ENCODE results near the gene STK10.

The STK10 gene

DNA sequence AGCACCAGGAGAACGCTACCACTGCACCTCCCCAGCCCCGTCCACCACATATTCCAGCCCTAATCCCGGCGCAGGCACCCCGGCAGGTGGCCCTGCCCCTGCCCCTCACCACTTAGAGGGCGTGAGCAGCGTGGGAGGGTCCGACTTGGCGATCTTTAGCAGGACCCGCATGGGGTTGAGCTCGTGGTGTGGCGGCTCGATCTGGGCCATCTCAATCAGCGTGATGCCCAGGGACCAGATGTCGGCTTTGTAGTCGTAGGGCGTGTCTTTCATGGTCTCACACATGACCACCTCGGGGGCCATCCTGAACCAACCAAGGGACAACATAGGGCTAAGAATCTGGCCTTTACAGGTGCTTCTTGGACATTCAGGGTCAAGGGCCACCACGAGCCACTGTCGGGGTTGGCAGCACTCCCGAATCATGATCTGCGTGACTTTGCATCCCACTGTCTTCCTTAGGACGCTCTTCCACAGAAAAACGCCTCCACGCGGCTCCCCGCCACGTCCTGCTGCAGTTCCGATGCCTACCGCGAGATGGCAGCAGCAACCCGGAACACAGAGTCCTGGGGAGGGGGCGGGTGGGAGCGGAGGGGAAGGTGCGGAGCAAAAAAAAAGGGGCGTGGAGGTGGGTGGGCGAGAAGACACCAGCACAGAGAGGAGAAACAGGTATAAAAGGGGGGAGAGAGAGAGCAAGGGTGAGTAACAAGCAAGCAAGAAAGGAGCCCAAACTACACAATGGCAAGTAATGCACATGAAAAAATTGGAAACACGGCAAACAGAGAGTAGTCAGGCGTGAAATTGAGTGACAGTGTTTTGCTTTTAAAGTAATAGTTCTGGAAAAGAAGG lies 81.3 kb downstream of the STK10 start:
- peak; percentile 36 to 61 (median 56) for DNase-seq

DNA sequence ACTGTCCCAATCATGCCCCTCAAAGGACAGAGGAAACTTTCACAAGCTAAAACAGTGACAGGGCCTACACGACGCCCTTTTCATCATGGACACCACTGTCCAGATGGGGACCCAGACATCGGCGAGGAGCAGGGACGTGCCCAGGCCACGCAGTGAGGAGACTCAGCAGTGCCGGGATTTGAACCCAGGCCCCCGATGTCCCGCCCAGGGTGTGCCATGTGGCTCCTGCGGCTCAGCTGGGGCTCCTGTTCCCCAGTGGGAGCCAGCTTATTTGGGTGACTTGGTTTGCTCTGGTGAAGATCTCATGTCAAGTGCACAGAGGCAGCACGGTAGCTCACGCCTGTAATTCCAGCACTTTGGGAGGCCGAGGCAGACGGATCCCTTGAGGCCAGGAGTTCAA lies 82.2 kb downstream of the STK10 start:
- DNase-seq = no peak

DNA sequence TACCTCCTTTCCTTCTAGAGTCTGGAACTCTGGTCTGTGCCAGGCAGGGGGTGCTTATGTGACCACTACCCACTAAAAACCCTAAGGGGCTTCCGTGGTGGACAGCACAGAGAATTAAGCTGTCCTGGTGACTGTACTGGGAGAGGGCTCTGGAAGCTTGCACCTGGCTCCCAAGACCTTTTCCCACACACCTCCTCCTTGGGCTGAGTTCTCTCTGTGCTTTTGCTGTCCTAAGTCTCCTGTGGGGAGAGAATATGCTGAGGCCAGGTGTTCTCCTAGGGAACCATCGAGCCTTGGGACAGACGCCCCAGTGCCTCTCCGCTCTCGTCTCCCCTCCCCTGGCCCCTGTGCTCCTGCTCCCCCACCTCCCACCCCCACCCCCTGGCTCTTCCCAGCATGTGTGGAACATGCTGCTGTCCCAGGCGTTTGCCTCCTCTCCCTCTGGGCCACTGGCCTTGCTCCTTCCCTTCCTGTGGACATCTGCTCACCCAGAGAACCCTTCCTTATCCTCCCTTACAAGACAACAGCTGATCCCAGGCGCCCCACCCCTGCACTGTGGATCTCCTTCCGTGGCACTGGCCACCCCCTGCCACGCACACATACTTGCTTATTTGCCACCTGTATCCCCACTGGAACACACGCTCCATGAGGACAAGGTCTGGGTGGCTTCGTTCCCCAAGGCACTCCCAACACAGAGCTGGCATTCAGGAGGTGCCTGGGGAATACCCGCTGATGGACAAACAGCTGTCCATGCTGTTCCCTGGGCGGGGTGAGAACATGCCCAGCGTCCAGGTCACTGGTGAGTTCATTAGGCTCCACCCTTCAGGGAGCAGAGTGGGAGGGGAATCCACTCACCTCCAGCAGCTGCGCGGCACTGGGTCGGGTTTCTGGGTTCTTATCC lies 83.0 kb downstream of the STK10 start:
- DNase-seq = no peak

DNA sequence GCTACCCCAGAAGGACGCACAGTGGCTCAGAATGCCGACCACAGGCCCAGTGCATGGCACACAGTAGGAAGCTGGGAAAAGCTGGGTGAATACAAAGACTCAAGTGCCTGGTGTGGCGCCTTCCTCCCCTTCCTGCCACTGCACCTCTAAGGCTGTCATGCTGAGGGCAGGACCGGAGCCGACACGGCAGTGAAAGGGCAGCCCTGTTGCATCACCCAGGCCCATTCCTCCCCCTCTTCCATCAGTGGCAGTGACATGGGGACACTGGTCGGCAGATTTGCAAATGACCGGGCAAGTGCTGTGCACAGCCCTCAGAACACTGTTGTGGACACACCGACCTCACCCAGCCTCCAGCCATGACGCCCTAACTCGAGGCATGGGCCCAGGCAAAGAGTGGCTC lies 84.0 kb downstream of the STK10 start:
- no peak for DNase-seq

DNA sequence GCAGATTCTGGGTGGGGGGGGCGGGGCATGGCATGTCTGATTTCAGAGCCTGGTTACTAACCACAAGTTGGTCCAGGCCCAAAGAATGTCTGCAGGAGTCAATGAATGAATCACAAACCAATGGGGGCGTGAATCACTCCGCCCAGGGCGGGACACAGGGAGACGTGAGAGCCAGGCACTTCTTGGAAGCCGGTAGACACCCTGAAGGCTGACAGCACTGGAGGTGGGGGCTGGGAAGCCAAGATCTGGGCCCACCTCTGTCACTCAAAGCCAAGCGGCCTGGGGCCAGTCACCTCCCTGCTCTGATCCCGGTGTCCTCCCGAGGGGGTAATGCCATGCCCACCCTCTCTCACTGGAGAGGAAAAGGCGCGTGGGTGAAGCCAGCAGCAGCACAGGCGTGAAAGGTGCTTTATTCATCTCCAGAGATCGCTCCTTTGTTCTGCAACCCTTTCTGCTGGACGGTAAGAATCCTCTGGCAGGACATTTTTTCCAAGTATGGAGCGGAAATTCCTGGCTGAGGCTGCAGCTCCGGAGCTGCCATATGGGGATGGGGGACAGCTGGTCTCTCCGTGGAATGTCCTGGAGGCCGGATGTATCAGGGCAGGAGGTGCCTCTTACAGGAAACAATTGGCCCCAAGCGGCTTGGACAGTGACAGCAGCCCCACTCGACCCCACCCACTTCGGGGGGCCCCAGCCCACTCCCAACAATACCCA lies 85.0 kb downstream of the STK10 start:
- DNase-seq = no peak

DNA sequence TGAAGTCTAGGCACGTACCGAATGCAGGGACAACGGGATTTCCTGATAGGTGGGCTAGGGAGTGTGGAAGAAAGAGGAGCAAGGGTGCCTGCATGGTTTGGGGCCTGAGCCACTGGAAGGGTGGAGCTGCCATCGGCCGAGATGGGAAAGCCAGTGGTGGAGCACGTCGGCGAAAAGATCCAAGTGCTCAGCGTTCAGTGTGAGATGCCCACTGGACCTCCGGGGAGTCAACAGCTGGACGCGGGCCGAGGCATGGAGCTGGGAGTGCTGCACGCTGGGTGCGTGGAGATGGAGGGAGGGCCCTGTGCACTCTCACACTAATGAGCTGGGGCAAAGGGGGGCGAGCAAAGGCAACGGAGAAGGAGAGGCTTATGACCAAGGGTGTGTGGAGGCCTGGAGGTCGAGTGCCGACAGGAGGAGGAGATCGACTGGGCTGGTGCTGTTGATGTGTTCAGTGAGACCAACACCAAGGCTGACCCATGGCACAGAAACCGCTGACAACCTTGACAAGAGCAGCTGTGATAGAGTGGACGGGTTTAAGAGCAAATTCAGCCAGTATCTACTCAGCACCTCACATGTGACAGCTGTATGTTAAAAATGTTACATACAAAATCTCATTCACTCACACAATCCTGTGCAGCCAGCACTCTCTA lies 85.7 kb downstream of the STK10 start:
- DNase-seq = no peak

DNA sequence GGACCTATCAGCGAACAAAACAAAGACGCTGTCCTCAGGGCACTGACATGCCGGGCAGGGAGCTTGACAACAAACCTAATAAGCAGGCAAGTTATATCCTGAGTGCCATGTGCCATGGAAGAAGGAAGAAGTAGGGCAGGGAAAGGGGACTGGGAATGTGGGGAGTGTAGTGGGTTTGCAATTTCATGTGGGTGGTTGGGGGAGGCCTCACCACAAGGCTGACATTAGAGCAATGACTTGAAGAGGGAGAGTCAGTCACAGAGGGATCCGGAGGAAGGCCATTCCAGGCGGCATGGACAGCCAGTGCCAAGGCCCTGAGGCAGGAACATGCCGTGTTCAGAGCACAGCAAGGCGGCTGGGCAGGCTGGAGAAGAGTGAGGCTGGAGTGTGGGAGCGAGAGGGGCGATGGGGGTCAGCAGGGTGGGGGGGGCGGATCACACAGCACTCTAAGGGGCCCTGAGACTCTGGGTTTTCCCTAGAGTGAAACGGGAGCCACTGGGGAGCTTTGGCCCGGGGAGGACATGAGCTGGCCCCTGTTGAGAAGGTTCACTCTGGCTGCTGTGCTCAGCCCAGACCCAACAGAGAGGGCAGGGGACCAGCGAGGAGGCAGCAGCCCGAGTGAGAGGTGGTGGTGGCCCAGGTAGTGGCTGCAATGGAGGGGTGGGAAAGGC lies 86.3 kb downstream of the STK10 start:
- DNase-seq = no peak

DNA sequence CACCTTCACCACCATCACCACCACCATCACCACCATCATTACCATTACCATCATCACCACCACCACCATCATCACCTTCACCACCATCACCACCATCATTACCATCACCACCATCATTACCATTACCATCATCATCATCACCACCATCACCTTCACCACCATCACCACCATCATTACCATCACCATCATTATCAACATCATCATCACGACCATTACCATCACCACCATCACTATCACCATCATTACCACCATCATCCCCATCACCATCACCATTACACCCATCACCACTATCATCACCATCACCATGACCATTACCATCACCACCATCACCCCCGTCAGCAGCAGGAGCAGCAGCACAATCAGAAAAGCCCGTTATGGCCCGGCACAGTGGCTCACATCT lies 89.1 kb downstream of the STK10 start:
- DNase-seq = no peak

DNA sequence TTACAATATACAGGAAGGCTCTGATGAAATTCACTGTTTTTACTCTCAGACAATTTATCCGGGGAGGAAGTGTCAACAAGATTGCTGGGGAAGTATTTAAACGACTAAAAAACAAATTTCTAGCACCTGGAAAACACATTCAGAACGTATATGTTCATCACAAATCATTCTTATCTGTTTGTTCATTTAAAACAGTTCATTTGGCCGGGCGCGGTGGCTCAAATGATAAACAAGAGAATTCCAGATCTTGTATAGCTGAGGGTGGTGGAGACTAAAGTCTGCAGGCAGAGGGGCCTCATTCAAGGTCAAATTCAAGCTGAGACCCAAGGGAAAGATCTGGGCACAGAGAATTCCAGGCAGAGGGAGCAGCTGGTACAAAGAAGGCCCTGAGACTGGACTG lies 90.0 kb downstream of the STK10 start:
- DNase-seq = no peak

DNA sequence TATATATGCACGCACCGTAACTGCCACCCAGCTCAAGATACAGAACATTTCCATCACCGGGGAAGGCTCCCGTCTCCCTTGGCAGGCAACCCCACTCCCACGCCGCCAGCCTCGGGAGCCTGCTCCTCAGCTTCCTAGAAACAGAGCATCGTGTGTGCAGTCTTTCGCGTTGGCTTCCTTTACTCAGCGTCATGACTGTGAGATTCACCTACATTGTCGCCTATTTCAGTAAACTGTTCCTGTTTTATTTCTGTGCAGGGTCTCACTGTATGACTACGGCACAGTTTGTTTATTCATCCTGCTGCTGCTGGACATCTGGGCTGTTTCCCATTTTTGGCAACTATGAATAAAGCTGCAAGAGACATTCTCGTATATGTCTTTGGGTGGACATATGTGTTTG lies 90.7 kb downstream of the STK10 start:
- DNase-seq = no peak

DNA sequence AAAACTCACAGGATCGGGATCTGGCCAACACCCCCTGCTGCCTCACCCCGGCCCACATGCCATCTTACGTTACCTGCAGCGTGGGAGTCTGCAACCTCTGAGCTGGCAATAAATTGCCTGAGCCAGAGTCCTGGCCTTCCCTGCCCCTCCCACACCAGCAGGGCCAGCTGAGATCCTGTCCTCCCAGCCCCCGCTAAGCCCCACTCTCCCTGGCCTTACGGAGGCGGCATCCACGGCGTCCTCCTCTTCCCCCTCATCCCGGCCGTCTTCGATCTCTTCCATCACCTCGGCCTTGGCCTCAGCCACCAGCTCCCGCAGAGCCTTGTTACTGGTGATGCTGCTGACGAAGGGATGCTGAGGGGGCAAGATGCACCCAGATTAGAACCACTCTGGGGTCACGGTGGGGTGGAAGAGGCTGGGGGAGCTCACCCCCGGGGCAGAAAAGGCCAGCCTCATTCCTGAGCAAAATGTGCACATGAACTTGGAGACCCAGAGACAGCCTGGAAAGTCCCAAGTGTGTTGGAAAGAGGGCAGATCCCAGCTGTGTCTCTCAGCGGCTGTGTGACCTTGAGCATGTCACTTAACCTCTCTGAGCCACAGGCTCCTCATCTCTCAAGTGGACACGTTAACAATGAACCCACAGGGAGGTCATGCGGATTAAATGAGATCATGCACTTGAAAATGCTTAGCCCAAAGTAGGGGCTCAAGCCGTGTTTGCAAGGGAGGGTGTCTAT lies 91.7 kb downstream of the STK10 start:
- DNase-seq = no peak

DNA sequence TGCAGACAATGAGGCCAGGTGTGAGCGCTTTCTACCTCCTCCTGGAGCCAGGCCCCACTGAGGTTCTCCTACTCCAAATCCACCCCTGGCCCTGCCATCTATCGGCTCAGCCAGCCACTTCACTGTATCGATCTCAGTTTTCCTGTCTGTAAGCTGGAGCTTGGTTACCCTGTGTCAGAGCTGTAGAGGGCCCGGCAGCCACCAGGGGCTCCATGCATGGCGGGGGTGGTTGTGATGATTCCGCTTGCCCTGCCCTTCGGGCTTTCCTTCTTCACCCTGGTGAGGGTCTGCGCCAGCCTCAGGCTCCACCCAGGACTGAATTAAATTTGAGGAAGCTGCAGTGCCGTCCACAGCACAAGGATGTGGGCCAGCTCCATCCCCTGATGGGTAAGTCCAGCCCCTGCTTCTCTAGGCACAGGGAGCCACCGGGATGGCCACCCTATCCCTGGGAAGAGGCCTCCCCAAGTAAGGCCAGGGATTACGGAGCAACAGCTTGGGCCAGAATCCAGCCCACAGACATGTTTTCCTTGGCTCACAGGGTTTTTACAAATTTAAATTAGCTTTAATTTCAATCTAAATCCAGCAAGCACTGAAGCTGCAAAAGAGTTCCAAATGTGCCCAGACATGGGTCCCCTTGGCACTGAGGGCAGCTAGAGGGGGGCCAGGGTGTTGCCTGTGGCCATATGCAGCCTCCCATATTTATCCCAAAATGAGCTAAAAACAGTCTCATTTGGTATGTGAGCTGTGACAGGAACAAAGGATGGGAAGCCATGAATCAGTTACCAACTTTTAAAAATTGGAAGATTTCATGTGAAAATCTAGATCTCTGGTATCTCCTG lies 92.4 kb downstream of the STK10 start:
- DNase-seq = no peak

DNA sequence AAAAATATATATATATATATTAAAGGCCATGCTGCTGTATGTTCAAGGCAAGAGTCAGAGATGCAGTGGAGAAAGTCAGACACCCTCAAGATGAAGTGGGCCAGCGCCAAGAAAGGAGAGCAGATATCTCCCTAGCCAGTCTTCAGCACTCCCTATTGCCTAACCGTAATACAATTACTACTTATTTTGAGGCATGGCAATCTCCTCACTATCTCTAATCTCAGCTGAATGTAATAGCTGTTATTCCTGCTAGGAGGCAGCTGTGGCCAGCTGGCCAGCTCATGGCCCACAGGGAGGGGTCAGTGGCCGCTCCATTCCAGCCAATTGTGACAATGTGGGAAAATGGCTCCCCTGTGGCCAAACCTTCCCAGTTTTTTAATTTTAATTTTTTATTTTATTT lies 94.1 kb downstream of the STK10 start:
- no peak for DNase-seq

DNA sequence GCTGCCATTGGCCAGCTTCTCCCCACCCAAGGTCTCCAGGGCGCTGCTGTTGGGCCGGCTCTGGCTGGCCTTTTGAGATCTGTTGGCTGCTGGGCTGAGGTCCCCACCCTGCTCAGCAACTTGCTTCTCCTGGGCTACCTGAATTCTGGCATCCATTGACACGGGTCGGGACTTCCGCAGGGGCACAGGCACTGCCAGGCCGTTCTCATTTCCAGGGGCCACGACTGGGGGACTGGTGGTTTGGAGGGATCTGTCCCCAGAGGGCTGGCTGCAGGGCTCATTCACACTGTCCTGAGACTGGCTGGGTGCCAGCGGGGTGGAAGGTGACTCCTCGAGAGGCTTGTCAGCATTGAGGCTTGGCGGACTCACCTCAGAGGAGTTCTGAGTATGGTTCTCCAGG lies 94.5 kb downstream of the STK10 start:
- DNase-seq = no peak

DNA sequence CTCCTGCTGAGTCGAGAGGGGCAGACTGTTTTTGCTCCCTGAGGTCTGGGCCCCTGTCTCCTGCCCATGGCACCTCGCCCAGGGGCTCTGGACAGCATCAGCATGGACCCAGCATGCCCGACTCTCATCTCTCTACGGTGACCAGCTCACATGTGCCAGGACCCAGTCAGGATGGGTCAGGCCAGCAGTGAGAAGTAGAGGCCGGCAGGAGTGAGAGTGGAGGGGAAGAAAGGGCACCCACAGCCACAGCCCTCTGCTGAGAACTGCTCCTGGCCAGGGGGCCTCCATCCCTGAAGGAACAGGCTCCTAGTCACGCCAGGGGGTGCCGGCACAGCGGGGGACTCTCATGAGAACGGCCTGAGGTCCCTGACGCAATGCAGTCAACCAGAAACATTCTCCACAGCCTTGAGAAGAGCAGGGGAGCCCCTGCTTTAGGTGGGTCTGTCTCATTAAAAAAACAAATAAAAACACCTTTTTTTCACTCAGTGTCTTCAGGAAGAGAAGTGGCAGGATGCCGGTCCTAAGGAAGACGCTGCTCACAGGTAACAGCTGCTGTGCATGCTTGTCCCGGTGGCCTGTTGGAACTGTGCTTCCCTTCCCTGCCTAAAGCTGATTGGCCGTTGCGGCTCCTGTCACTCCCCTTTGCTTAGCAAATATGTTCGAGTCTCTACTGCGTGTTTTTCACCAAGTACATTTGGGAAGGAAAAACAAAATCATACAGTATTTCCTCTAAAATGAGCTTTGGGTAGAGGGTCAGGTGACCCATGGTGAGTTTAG lies 95.9 kb downstream of the STK10 start:
- no peak for DNase-seq

DNA sequence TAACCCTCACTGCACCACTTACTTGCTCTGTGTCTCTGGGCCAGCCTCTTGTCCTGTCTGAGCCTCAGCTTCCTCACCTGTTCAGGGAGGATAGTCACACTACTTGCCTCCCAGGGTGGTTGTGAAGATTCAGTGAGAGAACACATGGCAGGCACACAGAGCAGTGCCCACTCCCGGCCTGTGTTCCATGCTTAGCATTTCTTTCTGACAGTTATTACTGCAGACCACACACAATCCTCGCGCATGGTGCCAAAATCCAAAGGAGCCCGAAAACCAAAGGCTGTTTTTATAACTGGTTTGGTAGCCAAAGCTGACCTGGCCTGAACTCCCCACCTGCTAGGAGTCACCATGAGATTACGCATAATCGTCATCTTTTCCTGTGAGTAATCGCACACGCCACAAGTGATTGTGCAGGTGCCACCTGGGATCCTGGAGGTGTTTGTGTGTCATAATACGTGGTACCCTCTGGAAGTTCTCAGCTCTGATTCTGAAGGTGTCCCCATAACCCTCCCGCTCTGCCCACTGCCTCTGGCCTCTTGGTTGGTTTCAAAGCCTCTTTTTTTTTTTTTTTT lies 97.0 kb downstream of the STK10 start:
- no peak for DNase-seq

DNA sequence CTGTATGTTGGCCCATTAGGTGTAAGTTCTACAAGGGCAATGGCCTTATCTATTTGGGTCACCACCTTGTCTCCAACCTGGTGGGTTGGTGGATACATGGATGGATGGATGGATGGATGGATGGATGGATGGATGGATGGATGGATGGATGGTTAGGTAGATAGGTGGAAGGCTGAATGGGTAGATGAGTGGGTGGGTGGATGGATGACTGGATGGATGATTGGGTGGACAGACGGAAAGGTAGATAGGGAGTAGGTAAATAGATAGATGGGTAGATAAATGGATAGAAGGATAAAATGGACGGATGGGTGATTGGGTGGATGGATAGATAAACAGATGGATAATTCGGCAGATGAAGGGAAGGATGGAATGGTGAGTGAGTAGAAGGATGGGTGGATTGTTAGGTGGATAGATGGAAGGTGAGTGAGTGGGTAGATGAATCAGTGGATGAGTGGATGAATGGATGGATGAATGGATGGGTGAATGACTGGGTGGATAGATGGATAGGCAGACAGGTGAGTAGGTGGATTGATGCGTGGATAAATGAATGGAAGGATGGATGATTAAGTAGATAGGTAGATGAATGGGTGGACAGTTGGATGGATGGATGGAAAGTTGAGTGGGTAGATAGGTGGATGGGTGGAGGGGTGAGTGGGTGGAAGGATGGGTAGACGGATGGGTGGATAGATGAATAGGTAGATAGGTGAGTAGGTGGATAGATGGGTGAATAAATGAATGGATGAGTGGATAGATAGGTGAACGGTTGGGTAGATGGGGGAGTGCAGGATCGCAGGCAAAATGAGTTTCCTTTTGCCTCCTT lies 98.5 kb downstream of the STK10 start:
- no peak for DNase-seq

DNA sequence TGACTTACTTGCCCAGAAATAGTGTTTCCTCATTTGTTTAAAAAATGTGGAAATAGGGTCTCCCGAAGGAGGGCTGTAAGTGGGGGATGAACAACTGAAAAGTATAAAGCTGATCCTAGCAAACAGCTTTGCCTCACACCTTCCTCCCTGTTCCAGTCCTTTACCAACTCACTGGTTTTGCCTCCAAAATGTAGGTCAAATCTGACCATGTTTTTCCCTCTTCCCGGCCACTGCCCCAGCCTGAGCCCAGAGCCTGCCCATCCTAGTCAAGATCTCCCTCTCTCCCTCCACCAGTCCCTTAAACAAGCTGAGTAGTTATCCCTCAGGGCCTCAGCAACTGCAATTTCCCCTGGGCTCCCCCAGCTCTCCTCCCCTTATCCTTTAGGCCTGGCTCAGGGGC lies 99.2 kb downstream of the STK10 start:
- no peak for DNase-seq

All from T-helper 1 cell (primary cell).